HG03139 (cell line): ENCODE data around the gene RABIF.
"Not testable (repeated sequence)": the region's sequence is repeated elsewhere in the genome, so short reads cannot be mapped to it uniquely, and the experiment has no call there.

Source experiments
- ATAC-seq: cut with Tn5 transposase; IDR thresholded peaks from one replicate; pipeline ENCODE4 v1.9.1; 2021; ENCODE audit not compliant: unreplicated experiment

The RABIF gene

DNA sequence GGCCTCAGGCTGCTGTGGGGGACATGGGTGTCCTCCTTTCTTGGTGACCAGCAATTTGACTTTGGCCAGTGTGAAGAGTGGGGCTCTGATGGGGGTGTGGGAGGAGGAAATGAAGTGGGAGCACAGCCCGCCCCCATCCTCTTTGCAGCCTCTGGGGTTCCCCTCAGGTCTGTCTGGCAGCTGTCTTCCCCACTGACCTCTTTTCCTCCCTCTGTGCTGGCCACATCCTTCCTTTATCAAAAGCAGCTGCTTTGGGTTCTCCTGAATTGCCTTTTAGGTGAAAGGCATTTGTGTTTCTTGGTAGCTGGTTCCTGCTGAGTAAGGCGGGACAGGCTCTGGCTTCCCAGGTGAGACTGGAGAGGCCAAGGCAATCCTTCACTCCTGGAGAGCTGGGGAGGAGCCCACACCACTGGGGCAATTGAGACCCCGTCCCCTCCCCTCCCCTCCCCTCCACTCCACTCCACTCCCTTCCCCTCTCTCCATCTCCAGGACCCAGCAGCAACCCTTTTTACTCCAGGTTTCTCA, 53.3 kb downstream of the RABIF start:
- ATAC-seq = no peak

DNA sequence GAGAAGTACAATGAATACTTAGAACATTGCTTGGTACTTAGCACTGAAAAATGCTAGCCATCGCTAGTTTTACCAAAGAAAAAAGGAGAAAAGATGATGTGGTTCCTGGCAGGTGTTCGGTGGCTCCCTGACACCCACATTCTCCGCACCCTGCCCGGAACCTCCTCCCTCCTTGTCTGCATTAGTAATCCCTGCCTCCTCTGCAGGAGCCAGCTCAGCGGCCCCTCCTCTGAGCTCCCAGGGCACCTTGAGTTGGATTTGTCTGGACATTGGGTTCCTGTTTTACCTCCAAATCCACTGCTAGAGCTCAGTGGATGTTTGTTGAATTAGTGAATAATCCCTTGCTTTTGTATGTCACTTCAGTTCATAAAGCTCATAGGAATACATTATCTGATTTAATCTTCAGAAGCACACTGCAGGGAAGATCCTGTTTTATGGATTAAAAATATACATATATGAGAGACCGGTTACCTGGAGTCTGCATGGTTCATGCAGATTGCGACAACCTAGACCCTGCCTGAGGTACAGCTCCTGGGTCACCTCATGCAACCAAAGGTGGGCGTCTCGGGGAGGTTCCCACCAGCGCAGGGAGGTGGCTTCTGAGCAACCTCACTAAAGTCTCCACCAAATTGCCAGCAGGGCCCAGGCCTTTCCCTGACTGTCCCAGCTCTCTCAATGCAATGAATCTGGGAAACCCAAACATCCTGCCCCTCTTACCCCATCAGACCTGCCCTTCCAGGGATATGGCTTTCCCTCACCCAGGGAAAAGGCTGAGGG, 54.0 kb downstream of the RABIF start:
- ATAC-seq = no peak

DNA sequence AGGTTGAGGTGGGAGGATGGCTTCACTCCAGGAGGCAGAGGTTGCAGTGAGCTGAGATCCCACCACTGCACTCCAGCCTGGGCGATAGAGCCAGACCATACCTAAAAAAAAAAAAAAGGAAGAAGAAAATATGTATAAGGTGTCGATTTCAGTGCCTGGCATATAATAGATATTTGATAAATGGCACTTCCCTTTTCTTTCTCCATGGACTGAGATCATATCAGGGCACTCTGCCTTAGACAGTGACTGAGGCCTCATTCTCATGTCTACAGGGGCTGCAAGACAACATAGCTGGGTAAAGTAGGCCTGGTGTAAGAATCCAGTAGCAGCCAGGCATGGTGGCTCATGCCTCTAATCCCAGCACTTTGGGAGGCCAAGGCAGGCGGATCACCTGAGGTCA, 57.0 kb downstream of the RABIF start:
- ATAC-seq = no peak

DNA sequence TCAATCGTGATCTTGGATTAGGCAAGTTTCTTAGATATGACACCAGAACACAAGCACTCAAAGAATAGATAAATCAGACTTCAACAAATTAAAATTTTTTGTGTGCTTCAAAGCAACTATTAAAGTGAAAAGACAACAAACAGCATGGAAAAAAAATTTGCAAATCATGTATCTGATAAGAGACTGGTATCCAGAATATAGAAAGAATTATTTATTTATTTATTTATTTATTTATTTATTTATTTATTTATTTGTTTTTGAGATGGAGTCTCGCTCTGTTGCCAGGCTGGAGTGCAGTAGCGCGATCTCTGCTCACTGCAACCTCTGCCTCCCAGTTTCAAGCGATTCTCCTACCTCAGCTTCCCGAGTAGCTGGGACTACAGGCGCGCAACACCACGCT, 59.7 kb downstream of the RABIF start:
- not testable (repeated sequence) for ATAC-seq
